ENCODE data around the gene ZC3H13. TPM values are rescaled to one million over a fixed set of nuclear protein-coding genes. Genes with fewer than 3 reads are reported as not detected.

The ZC3H13 gene
- total RNA-seq, 1 donor from 2014 or later = 39.6 TPM

- Mint-ChIP-seq H3K27ac (ENCODE audit: unreplicated experiment) (no peak overlapping the region), H3K27me3 (ENCODE audit: low read depth) (no peaks in the 10 kb centered on the region), H3K9me3 (ENCODE audit: low read depth) (no peaks in the 10 kb centered on the region), H3K36me3 (ENCODE audit: low read depth) (no peaks in the 10 kb centered on the region), H3K4me3 (ENCODE audit: unreplicated experiment) (no peak overlapping the region), H3K4me1 (ENCODE audit: low read depth) (peaks cover 12% of the 10 kb centered on the region)
- no peak for DNase-seq (ENCODE audit: low spot score)
- TF ChIP-seq CTCF (IDR thresholded peaks at IDR 0.05) = no peak
These were observed 45.1 kb upstream of the ZC3H13 start for GRCh38 chr13:46097663-46098062.

GRCh38 chr13:46097015-46097414 lies 44.5 kb upstream of the ZC3H13 start:
- no peaks in the 10 kb centered on the region for H3K9me3 Mint-ChIP-seq (ENCODE audit: low read depth)
- peaks cover 2% of the 10 kb centered on the region for H3K27me3 Mint-ChIP-seq (ENCODE audit: low read depth)
- no peak for TF ChIP-seq CTCF (IDR thresholded peaks at IDR 0.05)
- H3K27ac Mint-ChIP-seq (ENCODE audit: unreplicated experiment) = no peak overlapping the region
- H3K4me1 Mint-ChIP-seq (ENCODE audit: low read depth) = peaks cover 12% of the 10 kb centered on the region
- no peak overlapping the region for H3K4me3 Mint-ChIP-seq (ENCODE audit: unreplicated experiment)
- no peak for DNase-seq (ENCODE audit: low spot score)
- H3K36me3 Mint-ChIP-seq (ENCODE audit: low read depth) = no peaks in the 10 kb centered on the region

GRCh38 chr13:46094478-46094877 lies 41.9 kb upstream of the ZC3H13 start:
- DNase-seq (ENCODE audit: low spot score) = no peak
- TF ChIP-seq CTCF (IDR thresholded peaks at IDR 0.05) = no peak
- Mint-ChIP-seq H3K36me3 (ENCODE audit: low read depth) (no peaks in the 10 kb centered on the region), H3K4me3 (ENCODE audit: unreplicated experiment) (no peak overlapping the region), H3K9me3 (ENCODE audit: low read depth) (no peaks in the 10 kb centered on the region), H3K27ac (ENCODE audit: unreplicated experiment) (no peak overlapping the region), H3K27me3 (ENCODE audit: low read depth) (peaks cover 6% of the 10 kb centered on the region), H3K4me1 (ENCODE audit: low read depth) (peaks cover 3% of the 10 kb centered on the region)

GRCh38 chr13:46088821-46089562 lies 36.4 kb upstream of the ZC3H13 start:
- H3K36me3 Mint-ChIP-seq (ENCODE audit: low read depth) = no peaks in the 10 kb centered on the region
- H3K4me1 Mint-ChIP-seq (ENCODE audit: low read depth) = no peaks in the 10 kb centered on the region
- DNase-seq (ENCODE audit: low spot score) = no peak
- peaks cover 10% of the 10 kb centered on the region for H3K27me3 Mint-ChIP-seq (ENCODE audit: low read depth)
- TF ChIP-seq CTCF (IDR thresholded peaks at IDR 0.05) = no peak
- H3K27ac Mint-ChIP-seq (ENCODE audit: unreplicated experiment) = no peak overlapping the region
- no peak overlapping the region for H3K4me3 Mint-ChIP-seq (ENCODE audit: unreplicated experiment)
- H3K9me3 Mint-ChIP-seq (ENCODE audit: low read depth) = no peaks in the 10 kb centered on the region

- Mint-ChIP-seq H3K27me3 (ENCODE audit: low read depth) (peaks cover 9% of the 10 kb centered on the region), H3K4me1 (ENCODE audit: low read depth) (no peaks in the 10 kb centered on the region), H3K9me3 (ENCODE audit: low read depth) (no peaks in the 10 kb centered on the region), H3K36me3 (ENCODE audit: low read depth) (no peaks in the 10 kb centered on the region), H3K27ac (ENCODE audit: unreplicated experiment) (no peak overlapping the region), H3K4me3 (ENCODE audit: unreplicated experiment) (no peak overlapping the region)
- no peak for DNase-seq (ENCODE audit: low spot score)
- TF ChIP-seq CTCF (IDR thresholded peaks at IDR 0.05) = no peak
These were observed 34.9 kb upstream of the ZC3H13 start for GRCh38 chr13:46087481-46087880.
